K562 (cell line): ENCODE measurements around the gene ATF7IP. TPM values are rescaled to one million over a fixed set of nuclear protein-coding genes. Genes with fewer than 3 reads are reported as not detected.

Experiments
- ATAC-seq: fragments of 200-7000 bp; cut with Tn5 transposase; 3 replicates; pipeline ENCODE4 v1.9.1; 2020; ENCODE audit warnings: moderate library complexity
- BruUV-seq: library from RNA; stranded (reverse); fragments of 400-500 nt; replicated peaks from 2 replicates; lab custom pipeline; 2021; lab: Mats Ljungman, UMichigan
- CTCF ChIA-PET: fragments of 300-600 bp; formaldehyde crosslinking; extraction: SDS; loops from one replicate; lab custom pipeline; 2021; ENCODE audit warnings: low intra/inter-chr PET ratio; lab: Yijun Ruan, JAX
- POLR2A ChIA-PET: fragments of 300-600, 350-650 bp; sonication (Branson Sonifier 250); formaldehyde crosslinking; extraction: SDS; loops from one replicate; lab custom pipeline; 2021; ENCODE audit warnings: antibody characterized with exemption, inconsistent platforms; lab: Yijun Ruan, JAX
- DNase-seq, 4 experiments: peaks; one replicate each; pipeline versions ENCODE4 v3.0.0 to v3.0.0-alpha.2; 2011 to 2018; ENCODE audit warnings: low spot score in 3 of 4, mixed read lengths in 3 of 4; ENCODE audit errors: extremely low read depth in 1 of 4
- FAIRE-seq: peaks from 2 replicates; lab custom pipeline; 2011; peaks lifted over from hg19 to GRCh38; lab: Jason Lieb, UNC
- H2AFZ ChIP-seq: 2 replicates; pipeline ENCODE4 v1.6.0; 2011; ENCODE audit warnings: low read depth, low read length, control low read depth, inconsistent platforms
- H3K27ac ChIP-seq: fragments of 200-600 bp; 3 replicates; pipeline ENCODE4 v1.8.0; 2011; ENCODE audit warnings: low read depth, mild to moderate bottlenecking, control low read depth, inconsistent platforms, low read length, moderate library complexity, mixed read lengths; ENCODE audit errors: extremely low read depth
- H3K27me3 ChIP-seq, 2 experiments: fragments of 300-600 bp in 1 of 2; 2 replicates in 1 of 2; 3 replicates in 1 of 2; pipeline versions ENCODE4 v1.6.0 to v1.8.0; 2011; ENCODE audit warnings: inconsistent platforms in 2 of 2, low read length in 2 of 2, mild to moderate bottlenecking in 1 of 2, mixed read lengths in 1 of 2, moderate library complexity in 1 of 2; ENCODE audit not compliant: control insufficient read depth in 2 of 2, insufficient read depth in 2 of 2
- H3K36me3 ChIP-seq: fragments of 300-600 bp; 3 replicates; pipeline ENCODE4 v1.8.0; 2011; ENCODE audit warnings: mild to moderate bottlenecking, low read length, inconsistent platforms; ENCODE audit not compliant: control insufficient read depth, insufficient read depth
- H3K4me1 ChIP-seq, 2 experiments: fragments of 200-600 bp in 1 of 2; replicated peaks in 1 of 2; 2 replicates in 1 of 2; 3 replicates in 1 of 2; pipeline versions ENCODE4 v1.5.1 to v1.8.0; 2011; ENCODE audit warnings: inconsistent platforms in 2 of 2, low read length in 2 of 2, mild to moderate bottlenecking in 1 of 2, mixed read lengths in 1 of 2, moderate library complexity in 1 of 2; ENCODE audit not compliant: control insufficient read depth in 2 of 2, insufficient read depth in 2 of 2
- H3K4me2 ChIP-seq: 2 replicates; pipeline ENCODE4 v1.6.1; 2011; ENCODE audit warnings: low read length, control low read depth, inconsistent platforms, mixed read lengths; ENCODE audit not compliant: insufficient read depth
- H3K4me3 ChIP-seq: fragments of 200-600 bp; sonication (generic), shearing (Covaris generic); 2 replicates; pipeline ENCODE4 v1.5.1; 2016; ENCODE audit warnings: control low read depth, inconsistent platforms
- H3K79me2 ChIP-seq: fragments of 200-600 bp; 3 replicates; pipeline ENCODE4 v1.8.0; 2011; ENCODE audit warnings: low read length, inconsistent platforms; ENCODE audit not compliant: control insufficient read depth, insufficient read depth
- H3K9ac ChIP-seq, 2 experiments: 2 replicates each; pipeline versions ENCODE4 v1.6.0 to v1.6.1; 2011; ENCODE audit warnings: low read depth in 2 of 2, low read length in 2 of 2, control low read depth in 1 of 2, inconsistent platforms in 1 of 2, mild to moderate bottlenecking in 1 of 2, mixed read lengths in 1 of 2; ENCODE audit not compliant: insufficient read depth in 1 of 2
- H3K9me1 ChIP-seq: one replicate; pipeline ENCODE4 v1.6.0; 2011; ENCODE audit warnings: inconsistent platforms, mild to moderate bottlenecking, low read length, moderate library complexity; ENCODE audit not compliant: control insufficient read depth, insufficient read depth
- H3K9me3 ChIP-seq: replicated peaks from 2 replicates; pipeline ENCODE4 v1.5.1; 2011; ENCODE audit warnings: low read depth, low read length, inconsistent platforms; ENCODE audit not compliant: control insufficient read depth, insufficient read depth
- H4K20me1 ChIP-seq: replicated peaks from 2 replicates; pipeline ENCODE4 v1.6.1; 2011; ENCODE audit warnings: low read length, inconsistent platforms, mixed read lengths; ENCODE audit not compliant: control insufficient read depth, insufficient read depth
- ARNT ChIP-seq, 2 experiments: fragments of 450-650 bp; IDR thresholded peaks; 2 replicates each; pipeline ENCODE4 v1.6.1; 2016; ENCODE audit warnings: mild to moderate bottlenecking in 1 of 2
- BRCA1 ChIP-seq, 2 experiments: fragments of 450-650 bp in 1 of 2; sonication (generic) in 1 of 2; formaldehyde crosslinking in 1 of 2; IDR thresholded peaks; 2 replicates each; pipeline versions ENCODE4 v1.5.0 to v1.6.1; 2017 to 2020; ENCODE audit warnings: mild to moderate bottlenecking in 1 of 2, missing genetic modification reagents in 1 of 2
- HMBOX1 ChIP-seq: sonication (generic); IDR thresholded peaks from 2 replicates; pipeline ENCODE4 v1.6.1; 2016
- HNRNPK ChIP-seq: fragments of 200-400 bp; formaldehyde crosslinking; IDR thresholded peaks from one replicate; pipeline ENCODE4 v1.6.1; 2018; ENCODE audit warnings: mild to moderate bottlenecking, low read depth, low read length; ENCODE audit not compliant: poor library complexity, severe bottlenecking
- NEUROD1 ChIP-seq: fragments of 150-350 bp; IDR thresholded peaks from 2 replicates; pipeline ENCODE4 v1.6.1; 2014; ENCODE audit warnings: borderline replicate concordance, low read length, low read depth; ENCODE audit not compliant: partially characterized antibody
- RBM25 ChIP-seq: fragments of 200-400 bp; formaldehyde crosslinking; IDR thresholded peaks from 2 replicates; pipeline ENCODE4 v1.6.1; 2018; ENCODE audit warnings: low read length, low read depth, moderate library complexity; ENCODE audit not compliant: severe bottlenecking
- REST ChIP-seq, 2 experiments: fragments of 450-650 bp; formaldehyde crosslinking in 1 of 2; IDR thresholded peaks; 2 replicates each; pipeline versions ENCODE4 v1.4.0 to v1.6.1; 2014 to 2020; ENCODE audit warnings: mild to moderate bottlenecking in 2 of 2, borderline replicate concordance in 1 of 2, low read depth in 1 of 2
- SOX6 ChIP-seq: fragments of 450-650 bp; IDR thresholded peaks from 2 replicates; pipeline ENCODE4 v1.6.1; 2014; ENCODE audit warnings: mild to moderate bottlenecking
- ZNF174 ChIP-seq: fragments of 250-450 bp; sonication (Bioruptor Pico); IDR thresholded peaks from 2 replicates; pipeline ENCODE4 v1.4.0; 2020; ENCODE audit warnings: mild to moderate bottlenecking
- WGBS: fragments of 100-300 bp; shearing (Covaris generic); methylation state at CpG from one replicate; pipeline ENCODE4 v1.1.6; 2016; ENCODE audit warnings: low coverage, mixed read lengths; ENCODE audit not compliant: insufficient coverage; ENCODE audit errors: missing lambda C conversion rate; 5-methylcytosine and 5-hydroxymethylcytosine counted together
- in situ Hi-C: fragments of 300-500 bp; cut with MboI; formaldehyde crosslinking; loops from 4 replicates; pipeline ENCODE4 v1.15.0; 2018; ENCODE audit warnings: inconsistent platforms, mixed read lengths
- intact Hi-C: fragments of 100-400 bp; cut with micrococcal nuclease; formaldehyde crosslinking; loops from 2 replicates; pipeline ENCODE4 v1.14.2; 2022
- polyA plus RNA-seq, 8 experiments: library from polyadenylated mRNA; depleted of rRNA in 4 of 8; stranded (reverse) in 5 of 8; unstranded in 3 of 8; fragments of >200 nt; fragmentation: Nextera tagmentation in 2 of 8; fragmentation: Illumina TruSeq in 1 of 8; extraction: Ambion mirVana in 2 of 8; extraction: Trizol in 1 of 8; gene quantifications; 2 replicates each; pipeline versions ENCODE4 v1.2.1 to v1.2.3, GENCODE V29; 2011 to 2014; ENCODE audit warnings: inconsistent platforms in 1 of 8, missing spikeins in 1 of 8
- total RNA-seq, 7 experiments: library from RNA; depleted of rRNA in 6 of 7; stranded (reverse); fragments of >200 nt in 6 of 7; fragmentation: Illumina TruSeq in 2 of 7; extraction: Trizol in 2 of 7; gene quantifications; 2 replicates each; pipeline versions ENCODE4 v1.2.1 to v1.2.3, GENCODE V29; 2011 to 2021; ENCODE audit warnings: low replicate concordance in 1 of 7

The ATF7IP gene
- total and polyA plus RNA-seq, 9 of the 15 experiments (the other 6 are each of a cell fraction or from before 2014, with no cell fraction given): 2.8 to 27.1 (median 11.0) TPM

GRCh38 chr12:14394317-14395073 is 29.0 kb downstream of the ATF7IP start:
- H2AFZ ChIP-seq: peak overlapping the region; percentile 81
- H4K20me1 ChIP-seq: no peaks in the 10 kb centered on the region
- peak overlapping the region; percentile 49; the same call in 1 of the 2 replicates for H3K4me2 ChIP-seq
- no TSS peak for BruUV-seq
- DNase-seq: peak; percentile 46 to 81 (median 58)
- ChIA-PET POLR2A (interaction anchor here (1.0 to 3.2 kb wide), 3 partner anchors 10 to 137 kb away, joined by 3 to 16 read pairs (median 10); partner anchors contain the start of gene ATF7IP), CTCF (interaction anchor here (0.9 kb wide), 1 partner anchor 136 kb away, joined by 3 read pairs; no protein-coding TSS in a partner anchor)
- in situ Hi-C loops (no loop called here), intact Hi-C loops (loop anchor here (1.0 kb wide), 2 partner anchors 9 to 136 kb away; no protein-coding TSS in a partner anchor)
- ATAC-seq: peak; percentile 96
- no peak overlapping the region for H3K4me3 ChIP-seq
- 0% methylated on average over 3 of the region's 3 CpGs for WGBS
- H3K9me1 ChIP-seq: no peaks in the 10 kb centered on the region
- peaks cover 8% of the 10 kb centered on the region; the same call in 1 of the 3 replicates for H3K36me3 ChIP-seq
- FAIRE-seq: peak; percentile 97
- H3K9ac ChIP-seq: peak overlapping the region in 1 of 2 experiments; percentile 74; a peak in 2 of 4 replicates
- H3K4me1 ChIP-seq: peaks cover 0 to 5% of the 10 kb centered on the region in 2 experiments; a peak in 2 of 5 replicates
- H3K9me3 ChIP-seq: no peaks in the 10 kb centered on the region
- peaks cover 95% of the 10 kb centered on the region for H3K79me2 ChIP-seq
- no peaks in the 10 kb centered on the region for H3K27me3 ChIP-seq
- peak overlapping the region; percentile 82 for H3K27ac ChIP-seq
- TF ChIP-seq SOX6: 0 out of 2 replicates have a peak, but pooled peaks have one; percentile 22
- TF ChIP-seq NEUROD1: peak; percentile 87
- TF ChIP-seq HNRNPK: no peak
- TF ChIP-seq RBM25: no peak
- TF ChIP-seq REST (IDR thresholded peaks at IDR 0.05; ENCODE audit: borderline replicate concordance): peak; percentile 96
- TF ChIP-seq REST (CRISPR knock-in tag; IDR thresholded peaks at IDR 0.05; ENCODE audit: low read depth): no peak
- 0 out of 4 replicates have a peak, but pooled peaks of 1 of the 2 experiments have one; percentile 27 for TF ChIP-seq ARNT (IDR thresholded peaks at IDR 0.05)
- no peak for TF ChIP-seq BRCA1 (IDR thresholded peaks at IDR 0.05)
- TF ChIP-seq BRCA1 (CRISPR knock-in tag; IDR thresholded peaks at IDR 0.05): no peak
- no peak for TF ChIP-seq ZNF174 (CRISPR knock-in tag)
- TF ChIP-seq HMBOX1: peak; percentile 82
